Tibial nerve (tissue), 4 donors: Measurements from ENCODE around the gene HAO2. TPM values are rescaled to one million over a fixed set of nuclear protein-coding genes. Genes with fewer than 3 reads are reported as not detected.

Experiments
- DNase-seq, 2 donors: peaks; one replicate each; pipeline ENCODE4 v3.0.0-alpha.2; 2019; ENCODE audit warnings: low spot score in 2 of 2
- H3K27ac ChIP-seq, 4 donors: fragments of 200-600 bp; sonication (generic) in 3 of 4; one replicate each; pipeline ENCODE4 v1.5.1; 2017 to 2019; ENCODE audit warnings: mild to moderate bottlenecking in 1 of 4
- H3K27me3 ChIP-seq, 2 donors: fragments of 200-600 bp; sonication (generic) in 1 of 2; one replicate each; pipeline versions ENCODE4 v1.5.1 to v1.6.0; 2017 to 2019
- H3K36me3 ChIP-seq, 3 donors: fragments of 200-600 bp; sonication (generic); one replicate each; pipeline ENCODE4 v1.5.1; 2018 to 2019
- H3K4me1 ChIP-seq, 4 donors: fragments of 200-600 bp; sonication (generic) in 3 of 4; one replicate each; pipeline ENCODE4 v1.5.1; 2017 to 2019
- H3K4me3 ChIP-seq, 4 donors: fragments of 200-600 bp; sonication (generic) in 3 of 4; one replicate each; pipeline ENCODE4 v1.5.1; 2017 to 2019; ENCODE audit warnings: mild to moderate bottlenecking in 1 of 4, moderate library complexity in 1 of 4
- H3K9me3 ChIP-seq, 4 donors: fragments of 200-600 bp; sonication (generic) in 3 of 4; one replicate each; pipeline ENCODE4 v1.5.1; 2017 to 2019
- EP300 ChIP-seq, 2 donors: sonication (generic); formaldehyde crosslinking; IDR thresholded peaks; one replicate each; pipeline ENCODE4 v1.6.1; 2017; ENCODE audit warnings: antibody characterized with exemption in 2 of 2, mild to moderate bottlenecking in 1 of 2
- POLR2A ChIP-seq, 2 donors: fragments of 450-650 bp; IDR thresholded peaks; one replicate each; pipeline ENCODE4 v1.6.1; 2017; ENCODE audit warnings: antibody characterized with exemption in 2 of 2, mild to moderate bottlenecking in 2 of 2, moderate library complexity in 2 of 2
- WGBS, 2 donors: methylation state at CpG; one replicate each; pipeline ENCODE4 v1.1.5; 2018; 5-methylcytosine and 5-hydroxymethylcytosine counted together
- total RNA-seq, 4 donors: library from RNA; depleted of rRNA; stranded (reverse); fragments of >200 nt; gene quantifications; one replicate each; pipeline ENCODE4 v1.1.0, GENCODE V29; 2016
- TF ChIP-seq, protein P1 (sequence below), 5 experiments: fragments of 200-600 bp in 3 of 5; fragments of 450-650 bp in 2 of 5; sonication (generic) in 3 of 5; IDR thresholded peaks; one replicate each; pipeline ENCODE4 v1.5.1; 2016 to 2019; ENCODE audit warnings: antibody characterized with exemption in 5 of 5, mild to moderate bottlenecking in 3 of 5, moderate library complexity in 2 of 5

The HAO2 gene
- total RNA-seq, 4 donors from 2014 or later: not detected

DNA sequence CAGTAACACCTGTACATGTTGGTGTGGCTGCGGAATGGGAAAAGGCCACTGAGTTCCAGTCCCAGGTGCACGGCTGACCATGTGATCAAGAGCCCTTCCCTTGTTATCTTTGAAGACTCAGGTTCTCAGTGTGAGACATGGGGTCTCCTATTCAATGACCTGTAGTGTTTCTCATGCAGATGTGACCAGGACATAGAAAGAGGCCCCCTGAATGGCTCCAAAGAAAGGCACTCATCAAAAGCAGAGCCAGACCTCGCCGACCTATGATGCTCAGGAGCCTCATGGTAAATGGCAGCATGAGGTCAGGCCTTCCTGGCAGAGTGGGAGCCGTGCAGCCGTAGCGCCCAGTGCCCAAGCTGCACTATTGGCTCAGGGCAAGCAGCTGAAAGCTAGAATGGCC is 42.3 kb upstream of the HAO2 start:
- Histone ChIP-seq H3K4me1 (peaks cover 0 to 30% (median 6%) of the 10 kb centered on the region in 4 donors), H3K36me3 (no peaks in the 10 kb centered on the region), H3K9me3 (no peaks in the 10 kb centered on the region), H3K27ac (no peak overlapping the region), H3K27me3 (no peaks in the 10 kb centered on the region), H3K4me3 (no peak overlapping the region)
- WGBS, 2 donors: 94% methylated on average over 7 of the region's 7 CpGs
- TF ChIP-seq, protein P1, sequence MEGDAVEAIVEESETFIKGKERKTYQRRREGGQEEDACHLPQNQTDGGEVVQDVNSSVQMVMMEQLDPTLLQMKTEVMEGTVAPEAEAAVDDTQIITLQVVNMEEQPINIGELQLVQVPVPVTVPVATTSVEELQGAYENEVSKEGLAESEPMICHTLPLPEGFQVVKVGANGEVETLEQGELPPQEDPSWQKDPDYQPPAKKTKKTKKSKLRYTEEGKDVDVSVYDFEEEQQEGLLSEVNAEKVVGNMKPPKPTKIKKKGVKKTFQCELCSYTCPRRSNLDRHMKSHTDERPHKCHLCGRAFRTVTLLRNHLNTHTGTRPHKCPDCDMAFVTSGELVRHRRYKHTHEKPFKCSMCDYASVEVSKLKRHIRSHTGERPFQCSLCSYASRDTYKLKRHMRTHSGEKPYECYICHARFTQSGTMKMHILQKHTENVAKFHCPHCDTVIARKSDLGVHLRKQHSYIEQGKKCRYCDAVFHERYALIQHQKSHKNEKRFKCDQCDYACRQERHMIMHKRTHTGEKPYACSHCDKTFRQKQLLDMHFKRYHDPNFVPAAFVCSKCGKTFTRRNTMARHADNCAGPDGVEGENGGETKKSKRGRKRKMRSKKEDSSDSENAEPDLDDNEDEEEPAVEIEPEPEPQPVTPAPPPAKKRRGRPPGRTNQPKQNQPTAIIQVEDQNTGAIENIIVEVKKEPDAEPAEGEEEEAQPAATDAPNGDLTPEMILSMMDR (IDR thresholded peaks at IDR 0.05): no peak
- TF ChIP-seq EP300 (IDR thresholded peaks at IDR 0.05): no peak
- no peak for TF ChIP-seq POLR2A (IDR thresholded peaks at IDR 0.05)
- no peak for DNase-seq

DNA sequence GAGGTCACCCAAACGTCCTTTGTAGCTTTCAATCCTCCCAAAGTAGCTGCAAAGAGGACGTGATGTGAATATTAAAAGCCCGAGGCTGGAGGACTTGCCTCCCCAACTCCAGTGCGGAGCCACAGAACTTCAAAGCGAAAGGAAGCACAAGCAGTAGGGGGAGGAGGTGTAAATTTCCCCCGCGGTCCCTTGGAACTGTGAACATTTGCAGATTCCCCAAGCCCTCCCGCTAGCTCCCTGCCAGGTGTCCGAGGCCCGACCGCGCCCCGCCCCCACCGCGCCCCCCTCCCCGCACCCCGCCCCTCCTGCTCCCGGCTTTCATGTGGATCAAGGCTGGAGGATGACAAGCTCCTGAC is 41.5 kb upstream of the HAO2 start:
- Histone ChIP-seq H3K27me3 (no peaks in the 10 kb centered on the region), H3K4me3 (peak overlapping the region; percentile 12 to 49 (median 42)), H3K4me1 (peaks cover 0 to 30% (median 6%) of the 10 kb centered on the region in 4 donors), H3K27ac (no peak overlapping the region), H3K9me3 (no peaks in the 10 kb centered on the region), H3K36me3 (no peaks in the 10 kb centered on the region)
- no peak for DNase-seq
- WGBS, 2 donors: 3 to 5% methylated on average over 10 to 14 of the region's 18 CpGs
- TF ChIP-seq, protein P1 (IDR thresholded peaks at IDR 0.05): no peak
- no peak for TF ChIP-seq EP300 (IDR thresholded peaks at IDR 0.05)
- no peak for TF ChIP-seq POLR2A (IDR thresholded peaks at IDR 0.05)

- Histone ChIP-seq H3K4me3 (peak overlapping the region; percentile 12 to 49 (median 42)), H3K36me3 (no peaks in the 10 kb centered on the region), H3K4me1 (peaks cover 0 to 30% (median 6%) of the 10 kb centered on the region in 4 donors), H3K27me3 (no peaks in the 10 kb centered on the region), H3K27ac (no peak overlapping the region), H3K9me3 (no peaks in the 10 kb centered on the region)
- 7 to 15% methylated on average over 16 to 23 of the region's 34 CpGs for WGBS, 2 donors
- peak in 1 of 2 donors; percentile 14 for DNase-seq
- TF ChIP-seq, protein P1 (IDR thresholded peaks at IDR 0.05): peak in 2 of 5 experiments; percentile 21 to 25
- TF ChIP-seq EP300 (IDR thresholded peaks at IDR 0.05): no peak
These were observed 41.0 kb upstream of the HAO2 start for GRCh38 chr1:119327450-119328155.

- H3K4me3 ChIP-seq: no peak overlapping the region
- DNase-seq: no peak
- TF ChIP-seq POLR2A (IDR thresholded peaks at IDR 0.05) (no peak), EP300 (IDR thresholded peaks at IDR 0.05) (no peak)
- TF ChIP-seq, protein P1 (IDR thresholded peaks at IDR 0.05): no peak
These were observed 38.8 kb upstream of the HAO2 start for GRCh38 chr1:119329541-119330461.

More at GRCh38 chr1:119329541-119330461, 38.8 kb upstream of the HAO2 start:
- no peak overlapping the region for H3K27ac ChIP-seq
- WGBS, 2 donors: 67 to 78% methylated on average over 8 of the region's 8 CpGs
- no peaks in the 10 kb centered on the region for H3K27me3 ChIP-seq
- H3K4me1 ChIP-seq: peaks cover 0 to 30% (median 6%) of the 10 kb centered on the region in 4 donors
- H3K9me3 ChIP-seq: no peaks in the 10 kb centered on the region
- no peaks in the 10 kb centered on the region for H3K36me3 ChIP-seq
